Activated CD8-positive, alpha-beta memory T cell treated with anti-CD3 and anti-CD28 coated beads for 48 hours (primary cell): ENCODE results near the gene RPL18.
A peak's percentile ranks its signal among the peaks of the same experiment; 100 is the strongest.
"Not testable (repeated sequence)": the region's sequence is repeated elsewhere in the genome, so short reads cannot be mapped to it uniquely, and the experiment has no call there.

ENCODE experiments used
- DNase-seq, 3 experiments: peaks; one replicate each; pipeline ENCODE4 v3.0.0-alpha.2; 2020; ENCODE audit warnings: low read depth in 2 of 3, low spot score in 2 of 3

RPL18 gene

GRCh38 chr19:48644839-48645619 lies 26.1 kb upstream of the RPL18 start:
- DNase-seq: peak in 2 of 3 experiments; percentile 44 to 51

GRCh38 chr19:48644355-48644754 lies 25.4 kb upstream of the RPL18 start:
- no peak for DNase-seq

GRCh38 chr19:48642862-48643261 lies 23.9 kb upstream of the RPL18 start:
- no peak for DNase-seq

- DNase-seq: no peak
Measured at GRCh38 chr19:48641850-48642249, 22.9 kb upstream of the RPL18 start.

GRCh38 chr19:48639483-48640375 lies 20.8 kb upstream of the RPL18 start:
- DNase-seq: no peak

GRCh38 chr19:48638831-48639381 lies 19.9 kb upstream of the RPL18 start:
- no peak for DNase-seq

GRCh38 chr19:48637948-48638830 lies 19.2 kb upstream of the RPL18 start:
- DNase-seq: peak in 1 of 3 experiments; percentile 52

- DNase-seq: peak; percentile 92 to 97 (median 92)
Measured at GRCh38 chr19:48637449-48637947, 18.5 kb upstream of the RPL18 start.

GRCh38 chr19:48636859-48637448 lies 18.0 kb upstream of the RPL18 start, which contains the start of gene DBP:
Gene DBP (minus strand): TSS chr19:48637379. CDS start chr19:48636994, 385 bp downstream.
- DNase-seq: no peak

GRCh38 chr19:48635966-48636858 lies 17.2 kb upstream of the RPL18 start:
- DNase-seq: no peak

- DNase-seq: peak in 2 of 3 experiments; percentile 59 to 71
Measured at GRCh38 chr19:48635263-48635965, 16.4 kb upstream of the RPL18 start.

- DNase-seq: peak in 2 of 3 experiments; percentile 77 to 84
Measured at GRCh38 chr19:48634424-48635262, 15.7 kb upstream of the RPL18 start.

GRCh38 chr19:48634036-48634342 lies 15.0 kb upstream of the RPL18 start:
- DNase-seq: no peak

GRCh38 chr19:48633148-48634035 lies 14.4 kb upstream of the RPL18 start:
- DNase-seq: no peak

GRCh38 chr19:48632692-48633147 lies 13.7 kb upstream of the RPL18 start:
- no peak for DNase-seq

GRCh38 chr19:48632286-48632685 lies 13.3 kb upstream of the RPL18 start:
- not testable (repeated sequence) for DNase-seq

- no peak for DNase-seq
Measured at GRCh38 chr19:48631225-48631624, 12.2 kb upstream of the RPL18 start.
